ENCODE results near the gene SP6.

Gene SP6

DNA sequence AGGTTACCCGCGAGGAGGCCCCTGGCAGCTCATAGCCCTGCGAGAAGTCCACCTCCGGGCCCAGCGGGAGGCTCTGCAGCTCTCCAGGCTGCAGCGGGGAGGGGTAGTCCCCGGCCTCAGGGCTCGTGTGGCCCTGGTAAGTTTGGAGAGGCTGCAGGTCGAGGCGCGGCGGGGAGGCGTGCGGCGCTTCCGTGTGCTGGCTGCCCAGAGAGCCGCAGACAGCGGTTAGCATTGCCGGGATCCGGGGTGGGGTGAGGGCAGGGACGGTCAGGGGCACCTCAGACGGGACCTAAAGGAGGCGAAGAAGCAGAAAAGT lies 2.8 kb downstream of the SP6 start:
- Histone ChIP-seq H3K4me3 (ENCODE audit: insufficient read depth, low read length, poor library complexity, severe bottlenecking) (no peak overlapping the region), H3K9me3 (ENCODE audit: insufficient read depth, low read length) (no peaks in the 10 kb centered on the region), H3K9me2 (replicated peaks; ENCODE audit: insufficient read depth, low read length) (no peaks in the 10 kb centered on the region), H3K27me3 (ENCODE audit: low read length) (no peaks in the 10 kb centered on the region), H3K4me2 (ENCODE audit: low read depth, low read length, poor library complexity, severe bottlenecking) (no peak overlapping the region), H3F3A (ENCODE audit: insufficient read depth) (no peaks in the 10 kb centered on the region), H2AFZ (ENCODE audit: low read depth, low read length, severe bottlenecking) (no peak overlapping the region), H3K36me3 (ENCODE audit: low read length) (no peaks in the 10 kb centered on the region), H4K20me1 (ENCODE audit: low read depth, low read length) (no peaks in the 10 kb centered on the region), H3K79me2 (ENCODE audit: insufficient read depth, low read length) (no peaks in the 10 kb centered on the region), H3K9ac (ENCODE audit: low read length) (no peak overlapping the region), H3K27ac (ENCODE audit: low read depth, low read length) (no peak overlapping the region)
- TF ChIP-seq EZH2phosphoT487 (conservative IDR thresholded peaks at IDR 0.05; ENCODE audit: low read length) (no peak), CTCF (IDR thresholded peaks at IDR 0.05; ENCODE audit: insufficient read depth, low read length, poor library complexity, severe bottlenecking) (no peak)

DNA sequence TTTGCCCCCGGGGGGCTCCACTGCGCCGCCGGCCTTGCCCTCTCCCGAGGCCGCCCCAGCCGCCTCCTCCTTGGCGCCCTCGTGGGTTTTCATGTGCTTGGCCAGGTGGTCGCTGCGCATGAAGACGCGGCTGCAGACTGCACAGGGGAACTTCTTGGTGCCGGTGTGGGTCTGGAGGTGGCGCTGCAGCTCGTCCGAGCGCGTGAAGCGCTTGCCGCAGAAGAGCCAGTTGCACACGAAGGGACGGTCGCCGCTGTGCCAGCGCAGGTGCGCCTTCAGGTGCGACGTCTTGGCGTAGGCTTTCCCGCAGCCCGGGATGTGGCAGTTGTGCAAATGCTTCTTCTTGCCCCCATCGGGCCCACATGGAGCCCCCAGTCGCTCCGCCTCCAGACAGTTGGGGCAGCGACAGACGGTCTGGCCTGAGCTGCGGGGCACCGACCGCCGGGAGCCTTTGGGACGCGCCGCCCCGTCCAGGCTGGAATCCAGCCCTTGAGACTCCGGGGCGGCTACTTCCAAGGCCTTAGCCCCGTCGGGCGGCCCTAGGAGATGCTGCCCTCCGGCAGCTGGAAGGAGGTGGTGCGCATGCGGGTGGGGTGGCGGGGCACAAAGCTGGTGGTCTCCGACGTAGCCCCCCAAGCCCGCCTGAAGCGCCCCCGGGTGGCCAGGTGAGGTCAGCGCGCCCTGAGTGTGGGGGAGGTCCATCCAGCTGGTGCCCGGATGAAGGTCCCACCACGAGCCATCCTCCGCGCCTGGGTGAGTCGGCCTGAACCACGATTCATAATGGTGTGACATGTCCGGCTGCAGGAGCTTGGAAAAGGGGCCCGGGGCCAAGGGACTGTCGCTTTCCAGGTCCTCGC lies 3.4 kb downstream of the SP6 start:
- TF ChIP-seq EZH2phosphoT487 (conservative IDR thresholded peaks at IDR 0.05; ENCODE audit: low read length): no peak
- no peak for TF ChIP-seq CTCF (IDR thresholded peaks at IDR 0.05; ENCODE audit: insufficient read depth, low read length, poor library complexity, severe bottlenecking)
- H3K27me3 ChIP-seq (ENCODE audit: low read length): no peaks in the 10 kb centered on the region
- no peaks in the 10 kb centered on the region for H3K36me3 ChIP-seq (ENCODE audit: low read length)
- no peaks in the 10 kb centered on the region for H4K20me1 ChIP-seq (ENCODE audit: low read depth, low read length)
- H3K4me3 ChIP-seq (ENCODE audit: insufficient read depth, low read length, poor library complexity, severe bottlenecking): no peak overlapping the region
- H3K4me2 ChIP-seq (ENCODE audit: low read depth, low read length, poor library complexity, severe bottlenecking): no peak overlapping the region
- H3K79me2 ChIP-seq (ENCODE audit: insufficient read depth, low read length): no peaks in the 10 kb centered on the region
- H3K9me3 ChIP-seq (ENCODE audit: insufficient read depth, low read length): no peaks in the 10 kb centered on the region
- no peaks in the 10 kb centered on the region for H3K9me2 ChIP-seq (replicated peaks; ENCODE audit: insufficient read depth, low read length)
- H3K9ac ChIP-seq (ENCODE audit: low read length): no peak overlapping the region
- no peak overlapping the region for H2AFZ ChIP-seq (ENCODE audit: low read depth, low read length, severe bottlenecking)
- no peaks in the 10 kb centered on the region for H3F3A ChIP-seq (ENCODE audit: insufficient read depth)
- H3K27ac ChIP-seq (ENCODE audit: low read depth, low read length): no peak overlapping the region

GRCh38 chr17:47846716-47847340 lies 4.1 kb downstream of the SP6 start:
- no peak overlapping the region for H3K4me3 ChIP-seq (ENCODE audit: insufficient read depth, low read length, poor library complexity, severe bottlenecking)
- no peaks in the 10 kb centered on the region for H3K9me3 ChIP-seq (ENCODE audit: insufficient read depth, low read length)
- no peak for TF ChIP-seq CTCF (IDR thresholded peaks at IDR 0.05; ENCODE audit: insufficient read depth, low read length, poor library complexity, severe bottlenecking)
- TF ChIP-seq EZH2phosphoT487 (conservative IDR thresholded peaks at IDR 0.05; ENCODE audit: low read length): no peak
- H4K20me1 ChIP-seq (ENCODE audit: low read depth, low read length): no peaks in the 10 kb centered on the region
- H3K4me2 ChIP-seq (ENCODE audit: low read depth, low read length, poor library complexity, severe bottlenecking): no peak overlapping the region
- H3K36me3 ChIP-seq (ENCODE audit: low read length): no peaks in the 10 kb centered on the region
- no peaks in the 10 kb centered on the region for H3K79me2 ChIP-seq (ENCODE audit: insufficient read depth, low read length)
- H3K9ac ChIP-seq (ENCODE audit: low read length): no peak overlapping the region
- no peaks in the 10 kb centered on the region for H3F3A ChIP-seq (ENCODE audit: insufficient read depth)
- no peak overlapping the region for H2AFZ ChIP-seq (ENCODE audit: low read depth, low read length, severe bottlenecking)
- no peak overlapping the region for H3K27ac ChIP-seq (ENCODE audit: low read depth, low read length)
- no peaks in the 10 kb centered on the region for H3K9me2 ChIP-seq (replicated peaks; ENCODE audit: insufficient read depth, low read length)
- no peaks in the 10 kb centered on the region for H3K27me3 ChIP-seq (ENCODE audit: low read length)
